HL-60 (cell line): Measurements from ENCODE around the gene CPED1.

Source experiments
- GABPA ChIP-seq: IDR thresholded peaks from 2 replicates; pipeline ENCODE4 v1.6.1; 2012; ENCODE audit warnings: low read depth
- SPI1 ChIP-seq: IDR thresholded peaks from 2 replicates; pipeline ENCODE4 v1.6.1; 2012; ENCODE audit warnings: low read depth, mild to moderate bottlenecking, borderline replicate concordance
- TF ChIP-seq, protein P1 (sequence below): IDR thresholded peaks from one replicate; pipeline ENCODE4 v1.5.1; 2011; ENCODE audit warnings: low read length, control low read depth, inconsistent platforms; ENCODE audit not compliant: insufficient read depth
- TF ChIP-seq, protein P2 (sequence below): IDR thresholded peaks from 2 replicates; pipeline ENCODE4 v1.6.1; 2012; ENCODE audit warnings: low read depth; ENCODE audit not compliant: insufficient replicate concordance

DNA sequence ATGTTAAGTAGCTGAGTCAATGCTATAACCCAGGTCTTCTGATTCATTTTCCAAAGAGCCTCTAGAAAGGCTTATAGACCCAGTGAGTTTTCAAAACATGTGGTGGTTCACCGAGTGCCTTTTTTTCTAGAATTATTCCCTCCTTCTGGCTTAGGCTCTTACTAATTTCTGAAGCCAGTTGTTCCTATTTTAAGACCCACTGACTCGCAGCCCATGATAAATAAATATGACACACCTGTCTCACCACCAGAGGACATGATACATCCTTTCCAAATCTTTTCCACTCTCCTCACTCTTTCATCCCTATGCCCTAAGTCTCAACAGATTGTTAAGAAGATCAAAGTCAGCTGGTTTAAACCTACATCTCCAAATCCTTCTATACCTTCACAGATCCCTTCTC lies 214.3 kb downstream of the CPED1 start:
- TF ChIP-seq, protein P1, sequence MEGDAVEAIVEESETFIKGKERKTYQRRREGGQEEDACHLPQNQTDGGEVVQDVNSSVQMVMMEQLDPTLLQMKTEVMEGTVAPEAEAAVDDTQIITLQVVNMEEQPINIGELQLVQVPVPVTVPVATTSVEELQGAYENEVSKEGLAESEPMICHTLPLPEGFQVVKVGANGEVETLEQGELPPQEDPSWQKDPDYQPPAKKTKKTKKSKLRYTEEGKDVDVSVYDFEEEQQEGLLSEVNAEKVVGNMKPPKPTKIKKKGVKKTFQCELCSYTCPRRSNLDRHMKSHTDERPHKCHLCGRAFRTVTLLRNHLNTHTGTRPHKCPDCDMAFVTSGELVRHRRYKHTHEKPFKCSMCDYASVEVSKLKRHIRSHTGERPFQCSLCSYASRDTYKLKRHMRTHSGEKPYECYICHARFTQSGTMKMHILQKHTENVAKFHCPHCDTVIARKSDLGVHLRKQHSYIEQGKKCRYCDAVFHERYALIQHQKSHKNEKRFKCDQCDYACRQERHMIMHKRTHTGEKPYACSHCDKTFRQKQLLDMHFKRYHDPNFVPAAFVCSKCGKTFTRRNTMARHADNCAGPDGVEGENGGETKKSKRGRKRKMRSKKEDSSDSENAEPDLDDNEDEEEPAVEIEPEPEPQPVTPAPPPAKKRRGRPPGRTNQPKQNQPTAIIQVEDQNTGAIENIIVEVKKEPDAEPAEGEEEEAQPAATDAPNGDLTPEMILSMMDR: no peak
- TF ChIP-seq GABPA (no peak), SPI1 (no peak)
- TF ChIP-seq, protein P2, sequence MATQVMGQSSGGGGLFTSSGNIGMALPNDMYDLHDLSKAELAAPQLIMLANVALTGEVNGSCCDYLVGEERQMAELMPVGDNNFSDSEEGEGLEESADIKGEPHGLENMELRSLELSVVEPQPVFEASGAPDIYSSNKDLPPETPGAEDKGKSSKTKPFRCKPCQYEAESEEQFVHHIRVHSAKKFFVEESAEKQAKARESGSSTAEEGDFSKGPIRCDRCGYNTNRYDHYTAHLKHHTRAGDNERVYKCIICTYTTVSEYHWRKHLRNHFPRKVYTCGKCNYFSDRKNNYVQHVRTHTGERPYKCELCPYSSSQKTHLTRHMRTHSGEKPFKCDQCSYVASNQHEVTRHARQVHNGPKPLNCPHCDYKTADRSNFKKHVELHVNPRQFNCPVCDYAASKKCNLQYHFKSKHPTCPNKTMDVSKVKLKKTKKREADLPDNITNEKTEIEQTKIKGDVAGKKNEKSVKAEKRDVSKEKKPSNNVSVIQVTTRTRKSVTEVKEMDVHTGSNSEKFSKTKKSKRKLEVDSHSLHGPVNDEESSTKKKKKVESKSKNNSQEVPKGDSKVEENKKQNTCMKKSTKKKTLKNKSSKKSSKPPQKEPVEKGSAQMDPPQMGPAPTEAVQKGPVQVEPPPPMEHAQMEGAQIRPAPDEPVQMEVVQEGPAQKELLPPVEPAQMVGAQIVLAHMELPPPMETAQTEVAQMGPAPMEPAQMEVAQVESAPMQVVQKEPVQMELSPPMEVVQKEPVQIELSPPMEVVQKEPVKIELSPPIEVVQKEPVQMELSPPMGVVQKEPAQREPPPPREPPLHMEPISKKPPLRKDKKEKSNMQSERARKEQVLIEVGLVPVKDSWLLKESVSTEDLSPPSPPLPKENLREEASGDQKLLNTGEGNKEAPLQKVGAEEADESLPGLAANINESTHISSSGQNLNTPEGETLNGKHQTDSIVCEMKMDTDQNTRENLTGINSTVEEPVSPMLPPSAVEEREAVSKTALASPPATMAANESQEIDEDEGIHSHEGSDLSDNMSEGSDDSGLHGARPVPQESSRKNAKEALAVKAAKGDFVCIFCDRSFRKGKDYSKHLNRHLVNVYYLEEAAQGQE: no peak
